Breast epithelium (tissue), 3 donors: Measurements from ENCODE around the gene SETD3.
A peak's percentile ranks its signal among the peaks of the same experiment; 100 is the strongest.

Source experiments
- POLR2A ChIP-seq: fragments of 450-650 bp; IDR thresholded peaks from one replicate; pipeline ENCODE4 v1.6.1; 2016; ENCODE audit warnings: antibody characterized with exemption, mild to moderate bottlenecking, moderate library complexity
- TF ChIP-seq, protein P1 (sequence below), 3 donors: fragments of 450-650 bp; IDR thresholded peaks; one replicate each; pipeline ENCODE4 v1.5.1; 2016 to 2017; ENCODE audit warnings: antibody characterized with exemption in 3 of 3, mild to moderate bottlenecking in 3 of 3, moderate library complexity in 3 of 3

GRCh38 chr14:99481745-99482099 lies 1.1 kb upstream of the SETD3 start:
- TF ChIP-seq, protein P1, sequence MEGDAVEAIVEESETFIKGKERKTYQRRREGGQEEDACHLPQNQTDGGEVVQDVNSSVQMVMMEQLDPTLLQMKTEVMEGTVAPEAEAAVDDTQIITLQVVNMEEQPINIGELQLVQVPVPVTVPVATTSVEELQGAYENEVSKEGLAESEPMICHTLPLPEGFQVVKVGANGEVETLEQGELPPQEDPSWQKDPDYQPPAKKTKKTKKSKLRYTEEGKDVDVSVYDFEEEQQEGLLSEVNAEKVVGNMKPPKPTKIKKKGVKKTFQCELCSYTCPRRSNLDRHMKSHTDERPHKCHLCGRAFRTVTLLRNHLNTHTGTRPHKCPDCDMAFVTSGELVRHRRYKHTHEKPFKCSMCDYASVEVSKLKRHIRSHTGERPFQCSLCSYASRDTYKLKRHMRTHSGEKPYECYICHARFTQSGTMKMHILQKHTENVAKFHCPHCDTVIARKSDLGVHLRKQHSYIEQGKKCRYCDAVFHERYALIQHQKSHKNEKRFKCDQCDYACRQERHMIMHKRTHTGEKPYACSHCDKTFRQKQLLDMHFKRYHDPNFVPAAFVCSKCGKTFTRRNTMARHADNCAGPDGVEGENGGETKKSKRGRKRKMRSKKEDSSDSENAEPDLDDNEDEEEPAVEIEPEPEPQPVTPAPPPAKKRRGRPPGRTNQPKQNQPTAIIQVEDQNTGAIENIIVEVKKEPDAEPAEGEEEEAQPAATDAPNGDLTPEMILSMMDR (IDR thresholded peaks at IDR 0.05): peak in 1 of 3 donors; percentile 18
- no peak for TF ChIP-seq POLR2A
